Right lobe of liver (tissue), 6 donors: ENCODE measurements around the gene ZCCHC17. TPM values are rescaled to one million over a fixed set of nuclear protein-coding genes. Genes with fewer than 3 reads are reported as not detected.

Experiments used
- ATAC-seq, 4 donors: fragments of 200-7000 bp; cut with Tn5 transposase; one replicate each; pipeline ENCODE4 v1.9.1; 2020; ENCODE audit warnings: mild to moderate bottlenecking in 4 of 4, moderate library complexity in 4 of 4
- DNase-seq, 3 donors: peaks; one replicate each; pipeline ENCODE4 v3.0.0-alpha.2; 2020
- H3K27ac ChIP-seq, 3 donors: fragments of 200-600 bp; one replicate each; pipeline ENCODE4 v1.8.0; 2022
- H3K27me3 ChIP-seq, 2 donors: fragments of 200-600 bp; one replicate each; pipeline ENCODE4 v1.8.0; 2022
- H3K36me3 ChIP-seq, 4 donors: fragments of 200-600 bp; sonication (generic) in 1 of 4; one replicate each; pipeline versions ENCODE4 v1.5.1 to v1.8.0; 2017 to 2022; ENCODE audit warnings: control low read depth in 1 of 4
- H3K4me1 ChIP-seq, 4 donors: fragments of 200-600 bp; sonication (generic) in 1 of 4; one replicate each; pipeline versions ENCODE4 v1.5.1 to v1.8.0; 2017 to 2022; ENCODE audit warnings: control low read depth in 1 of 4
- H3K4me3 ChIP-seq, 3 donors: fragments of 200-600 bp; one replicate each; pipeline ENCODE4 v1.8.0; 2022
- H3K9me3 ChIP-seq, 4 donors: fragments of 200-600 bp; sonication (generic) in 1 of 4; one replicate each; pipeline versions ENCODE4 v1.5.1 to v1.8.0; 2017 to 2022; ENCODE audit warnings: control low read depth in 1 of 4
- CTCF ChIP-seq, 4 donors: fragments of 200-600 bp in 3 of 4; fragments of 450-650 bp in 1 of 4; IDR thresholded peaks; one replicate each; pipeline versions ENCODE4 v1.5.1 to v1.8.0; 2016 to 2022; ENCODE audit warnings: antibody characterized with exemption in 4 of 4, mild to moderate bottlenecking in 2 of 4
- POLR2A ChIP-seq: fragments of 450-650 bp; IDR thresholded peaks from one replicate; pipeline ENCODE4 v1.6.1; 2017; ENCODE audit warnings: antibody characterized with exemption, mild to moderate bottlenecking
- WGBS: methylation state at CpG from one replicate; pipeline ENCODE4 v1.1.6; 2018; ENCODE audit warnings: low coverage, low lambda C conversion rate; ENCODE audit not compliant: insufficient coverage; ENCODE audit errors: missing lambda C conversion rate; 5-methylcytosine and 5-hydroxymethylcytosine counted together
- intact Hi-C, 2 donors: fragments of 100-400 bp; cut with DNase I; formaldehyde crosslinking; loops; one replicate each; pipeline versions ENCODE4 v1.11.2 to v1.14.1; 2022
- total RNA-seq, 6 experiments: library from RNA; depleted of rRNA in 2 of 6; stranded (reverse); fragments of >200 nt in 2 of 6; fragmentation: NEBNext Ultra II Directional in 3 of 6; extraction: Animal tissue kit (Norgen Biotek cat#: 25700) in 3 of 6; gene quantifications; one replicate each; pipeline versions ENCODE4 v1.1.0 to v1.2.4, GENCODE V29; 2016 to 2023
- donor health status: DM: no; HTN: yes; CAD: no.
- donor health status: DM: no; HTN: no; CAD: no.
- donor health status: DM: no; HTN: no; CAD: no.
- donor health status: DM: no; HTN: yes; CAD: no.
- donor health status: DM: no; HTN: yes; CAD: no.

ZCCHC17 gene
- total RNA-seq, 6 experiments from 2014 or later = 6.3 to 9.9 (median 7.3) TPM

GRCh38 chr1:31387612-31388011 lies 90.8 kb downstream of the ZCCHC17 start:
- intact Hi-C loops = no loop called here
- no peak for ATAC-seq
- Histone ChIP-seq H3K27me3 (no peaks in the 10 kb centered on the region), H3K4me1 (no peaks in the 10 kb centered on the region), H3K27ac (no peak overlapping the region), H3K9me3 (no peaks in the 10 kb centered on the region), H3K36me3 (no peaks in the 10 kb centered on the region), H3K4me3 (no peak overlapping the region)
- WGBS = 55% methylated on average over 9 of the region's 10 CpGs
- TF ChIP-seq POLR2A = no peak
- no peak for TF ChIP-seq CTCF (IDR thresholded peaks at IDR 0.05)
- no peak for DNase-seq

- no peak overlapping the region for H3K27ac ChIP-seq
- H3K4me1 ChIP-seq = peaks cover 0 to 3% (median under 1%) of the 10 kb centered on the region in 4 donors
- ATAC-seq (no peak), DNase-seq (no peak)
- no peaks in the 10 kb centered on the region for H3K27me3 ChIP-seq
- intact Hi-C loops = loop anchor here (5.0 to 10.0 kb wide), 2 partner anchors 38 to 155 kb away; no protein-coding TSS in a partner anchor
- 74% methylated on average over 3 of the region's 7 CpGs for WGBS
- H3K36me3 ChIP-seq = no peaks in the 10 kb centered on the region
- no peak overlapping the region for H3K4me3 ChIP-seq
- H3K9me3 ChIP-seq = no peaks in the 10 kb centered on the region
- TF ChIP-seq POLR2A (no peak), CTCF (IDR thresholded peaks at IDR 0.05) (no peak)
These were observed 92.8 kb downstream of the ZCCHC17 start for GRCh38 chr1:31389616-31390015.

- peaks cover 0 to 3% (median under 1%) of the 10 kb centered on the region in 4 donors for H3K4me1 ChIP-seq
- no peak overlapping the region for H3K27ac ChIP-seq
- no peaks in the 10 kb centered on the region for H3K9me3 ChIP-seq
- no peak for TF ChIP-seq POLR2A
- no peak for TF ChIP-seq CTCF (IDR thresholded peaks at IDR 0.05)
- ATAC-seq = no peak
- 85% methylated on average over 5 of the region's 7 CpGs for WGBS
- intact Hi-C loops = loop anchor here (5.0 to 10.0 kb wide), 2 partner anchors 37 to 155 kb away; no protein-coding TSS in a partner anchor
- H3K36me3 ChIP-seq = no peaks in the 10 kb centered on the region
- no peak for DNase-seq
- no peak overlapping the region for H3K4me3 ChIP-seq
- no peaks in the 10 kb centered on the region for H3K27me3 ChIP-seq
These were observed 93.2 kb downstream of the ZCCHC17 start for GRCh38 chr1:31390071-31390470.

GRCh38 chr1:31393463-31393862 lies 96.6 kb downstream of the ZCCHC17 start:
- no peak overlapping the region for H3K4me3 ChIP-seq
- H3K36me3 ChIP-seq = no peaks in the 10 kb centered on the region
- DNase-seq (no peak), ATAC-seq (no peak)
- no peak for TF ChIP-seq POLR2A
- no peak for TF ChIP-seq CTCF (IDR thresholded peaks at IDR 0.05)
- peaks cover 0 to 3% (median under 1%) of the 10 kb centered on the region in 4 donors for H3K4me1 ChIP-seq
- H3K9me3 ChIP-seq = no peaks in the 10 kb centered on the region
- no peak overlapping the region for H3K27ac ChIP-seq
- no peaks in the 10 kb centered on the region for H3K27me3 ChIP-seq
- intact Hi-C loops = loop anchor here (5.0 to 10.0 kb wide), 2 partner anchors 34 to 151 kb away; no protein-coding TSS in a partner anchor
